ENCODE measurements around the gene ANKS1B.
A peak's percentile ranks its signal among the peaks of the same experiment; 100 is the strongest.

Gene ANKS1B

DNA sequence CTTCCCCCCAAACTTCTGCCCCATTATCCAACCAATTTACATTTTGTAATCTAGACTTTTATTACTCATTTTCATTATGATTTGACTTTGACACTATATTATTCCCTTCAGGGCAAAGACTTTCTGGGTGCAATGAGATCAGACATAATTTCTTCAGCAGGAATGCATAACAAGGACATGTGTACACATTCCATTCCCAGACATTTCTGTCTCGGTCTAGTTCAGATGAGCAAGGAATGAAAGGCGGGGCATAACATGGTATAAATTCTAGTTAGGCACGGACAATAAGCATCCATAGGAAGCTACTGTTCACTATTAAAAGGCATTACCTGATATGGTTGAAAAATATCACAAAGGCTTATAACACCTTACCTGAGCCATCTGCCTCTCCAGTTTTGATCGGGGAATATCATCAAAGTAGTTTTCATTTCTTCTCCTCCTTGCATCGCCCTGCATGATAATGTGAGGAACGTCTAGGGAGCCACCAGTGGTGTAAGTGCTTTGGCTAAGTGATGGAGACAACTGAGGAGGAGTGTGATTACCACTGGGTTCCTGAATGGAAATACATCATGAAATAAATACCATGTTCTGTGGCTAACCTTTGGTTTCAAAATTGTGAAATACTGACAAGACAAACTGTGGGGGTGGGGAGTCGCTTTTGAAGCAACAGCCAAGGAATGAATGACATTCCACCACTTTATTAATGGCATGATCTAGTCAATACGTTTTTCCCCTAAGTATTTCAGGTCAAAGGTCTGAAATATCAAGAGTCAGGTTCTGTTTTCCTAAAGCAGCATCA is 1155.7 kb downstream of the ANKS1B start:
- no peak for DNase-seq

DNA sequence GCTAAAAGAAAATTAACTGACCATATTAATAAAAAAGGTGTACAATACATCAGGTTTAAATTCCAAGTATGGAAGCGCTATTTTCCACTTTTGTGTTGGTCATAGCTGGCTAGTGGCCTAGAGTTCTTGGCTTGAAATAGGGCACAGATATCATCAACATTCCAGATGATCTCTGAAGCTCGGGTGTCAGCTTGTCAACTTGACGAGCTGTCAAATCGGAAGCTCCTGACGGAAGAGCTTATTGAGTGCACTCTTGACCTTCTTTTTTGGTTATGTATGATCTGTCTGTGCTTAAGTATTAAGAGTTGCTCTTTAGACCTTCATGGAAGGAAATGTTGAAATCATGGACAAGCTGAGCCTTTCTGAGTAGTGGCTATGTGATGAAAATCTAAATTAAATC is 1161.7 kb downstream of the ANKS1B start:
- no peak for DNase-seq

DNA sequence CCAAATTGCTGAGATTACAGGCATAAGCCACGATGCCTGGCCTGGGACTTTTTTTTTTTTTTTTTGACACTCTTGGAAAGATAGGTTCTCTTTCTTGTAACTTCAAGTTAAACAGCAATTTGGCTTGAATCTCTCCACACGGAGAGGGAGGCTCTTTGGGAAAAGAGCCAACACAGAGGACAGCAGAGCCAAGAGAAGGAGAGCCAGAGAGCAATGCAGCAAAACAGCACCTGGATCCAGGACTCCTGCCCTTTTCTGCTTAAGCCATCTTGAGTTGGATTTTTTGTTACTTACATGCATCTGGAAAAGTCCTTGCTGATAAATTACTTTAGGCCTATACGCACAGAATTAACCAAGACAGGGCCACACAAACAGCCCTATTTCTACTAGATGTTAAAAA is 1162.9 kb downstream of the ANKS1B start:
- DNase-seq, result no peak

- no peak for DNase-seq
These were observed 1163.5 kb downstream of the ANKS1B start for GRCh38 chr12:98821232-98821631.

DNA sequence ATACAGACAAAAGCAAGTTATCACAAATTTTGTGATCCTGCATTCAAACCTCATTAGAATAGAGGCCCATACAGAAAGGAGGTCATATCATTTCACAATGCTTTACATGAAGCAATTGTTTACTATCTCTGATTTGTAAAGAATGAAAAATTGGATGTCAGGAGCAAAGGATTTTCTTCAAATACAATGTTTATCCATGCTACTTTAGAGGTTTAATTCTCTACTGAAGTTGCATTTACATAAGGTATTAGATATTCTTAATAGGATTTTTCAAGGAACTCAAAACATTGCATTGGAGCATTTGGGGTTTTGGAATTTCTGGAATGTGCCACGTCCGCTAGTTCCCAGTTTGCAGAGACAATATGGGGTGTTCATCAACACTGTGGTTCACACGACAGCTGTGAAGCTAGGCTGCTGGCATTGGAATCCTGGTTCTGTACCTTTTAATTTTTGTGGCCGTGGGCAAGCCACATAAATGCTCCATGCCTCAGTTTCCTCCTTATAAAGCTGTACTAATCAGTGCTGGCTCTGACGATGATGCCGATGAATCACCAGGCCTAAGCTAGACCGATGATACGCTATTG is 1164.8 kb downstream of the ANKS1B start:
- no peak for DNase-seq

- DNase-seq, result no peak
These were observed 1165.7 kb downstream of the ANKS1B start for GRCh38 chr12:98819071-98819470.

- no peak for DNase-seq
These were observed 1166.5 kb downstream of the ANKS1B start for GRCh38 chr12:98818239-98818638.

DNA sequence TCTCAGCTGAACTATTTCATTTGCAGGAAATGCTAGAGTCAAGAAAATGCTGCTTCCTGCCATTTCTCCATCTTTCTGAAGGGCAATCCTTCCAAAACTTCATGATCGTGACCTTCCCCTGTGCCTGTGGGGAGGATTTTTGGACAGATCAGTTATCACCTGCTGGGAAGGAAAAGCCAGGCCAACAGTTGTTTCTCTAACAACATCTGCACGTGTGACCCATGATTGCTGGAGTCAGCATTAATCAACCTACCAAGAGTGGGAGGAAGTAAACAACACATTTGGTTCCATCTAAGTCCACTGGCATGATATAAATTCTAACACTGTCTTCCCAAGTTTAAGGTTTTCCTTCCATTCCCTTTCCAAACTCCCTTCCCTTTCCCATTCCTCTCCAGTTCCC is 1167.0 kb downstream of the ANKS1B start:
- DNase-seq, result no peak

GRCh38 chr12:98816720-98817119 is 1168.0 kb downstream of the ANKS1B start:
- DNase-seq, result no peak

DNA sequence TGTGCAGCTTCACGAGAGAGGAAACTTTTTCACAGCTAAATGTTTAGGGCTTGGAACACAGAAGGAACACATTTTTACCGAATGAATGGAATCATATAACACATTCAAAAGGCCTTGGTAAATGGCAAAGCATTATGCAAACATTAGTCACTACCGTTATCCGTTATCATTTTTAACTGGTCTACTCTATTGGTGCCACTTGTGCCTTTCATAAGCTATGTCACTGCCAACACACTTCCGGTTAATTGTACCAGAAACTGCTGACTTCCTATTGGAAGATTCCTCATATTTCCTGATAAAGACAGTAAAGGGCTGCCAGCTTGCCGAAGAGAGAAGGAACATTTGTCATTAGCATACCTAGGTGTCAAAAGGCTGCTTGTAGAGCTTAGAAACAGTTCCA is 1170.5 kb downstream of the ANKS1B start:
- DNase-seq, result peak; percentile 50

GRCh38 chr12:98812225-98812624 is 1172.5 kb downstream of the ANKS1B start:
- DNase-seq, result no peak

DNA sequence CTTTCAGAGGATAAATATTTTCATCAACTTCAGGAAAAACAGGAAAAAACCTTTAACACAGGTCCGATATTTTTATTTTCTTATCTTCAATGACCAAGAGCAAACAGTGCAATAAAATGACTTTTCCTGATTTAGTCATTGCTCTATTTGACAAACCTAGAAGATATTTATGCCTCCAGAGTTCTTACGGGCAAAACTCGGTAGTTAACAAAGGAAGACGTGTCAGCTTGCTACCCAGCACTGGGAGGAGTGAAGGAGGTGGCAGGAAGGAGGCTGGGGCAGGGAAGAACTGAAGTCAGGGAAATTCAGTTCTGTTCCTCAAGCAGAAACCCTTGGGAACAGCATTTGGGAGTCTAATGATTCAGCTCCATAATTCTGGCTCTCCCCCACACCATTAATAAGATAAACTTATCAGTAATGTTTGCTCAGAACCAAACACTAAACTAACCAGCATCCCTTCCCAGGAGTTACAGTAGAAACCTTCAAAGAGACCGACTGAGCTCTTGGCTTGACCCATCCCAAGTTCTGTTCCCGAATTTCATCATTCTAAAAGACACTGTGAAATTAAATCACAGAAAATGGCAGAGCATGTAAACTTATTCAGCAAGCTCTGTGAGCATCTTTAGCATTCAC is 1176.4 kb downstream of the ANKS1B start:
- no peak for DNase-seq

GRCh38 chr12:98807187-98807586 is 1177.5 kb downstream of the ANKS1B start:
- no peak for DNase-seq

DNA sequence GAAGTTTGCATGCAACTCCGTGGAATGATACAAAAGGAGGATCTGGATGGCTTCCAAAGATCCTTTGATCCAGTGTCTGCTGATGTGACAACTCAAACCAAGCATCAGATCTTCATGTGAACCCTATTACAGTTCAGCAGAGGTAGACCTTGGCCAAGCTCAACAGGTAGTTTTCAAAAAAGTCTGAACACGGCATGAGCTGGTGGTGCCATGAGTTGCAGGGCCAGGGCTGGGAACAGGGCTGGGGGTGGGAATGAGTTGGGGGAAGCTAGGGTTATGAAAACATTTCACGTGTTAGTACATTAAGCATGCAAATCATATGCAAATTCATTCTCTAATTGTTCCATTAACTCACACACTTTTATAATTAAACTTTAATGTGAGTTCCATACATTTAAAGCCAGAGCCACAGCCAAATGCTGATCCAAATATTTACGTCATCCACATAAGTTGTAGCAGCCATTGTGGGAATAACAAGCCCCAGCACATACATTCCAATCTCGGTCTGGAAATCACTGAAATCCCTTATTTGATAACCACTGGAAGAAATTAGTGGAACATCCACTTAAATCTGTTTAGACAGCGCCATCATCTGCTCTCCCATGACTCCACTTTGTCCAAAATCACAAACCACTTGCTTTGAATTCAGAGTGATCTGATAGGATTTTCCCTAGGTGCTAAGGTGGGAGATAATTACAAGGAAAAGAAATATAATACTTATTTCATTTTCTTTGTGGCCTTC is 1181.1 kb downstream of the ANKS1B start:
- DNase-seq, result no peak

DNA sequence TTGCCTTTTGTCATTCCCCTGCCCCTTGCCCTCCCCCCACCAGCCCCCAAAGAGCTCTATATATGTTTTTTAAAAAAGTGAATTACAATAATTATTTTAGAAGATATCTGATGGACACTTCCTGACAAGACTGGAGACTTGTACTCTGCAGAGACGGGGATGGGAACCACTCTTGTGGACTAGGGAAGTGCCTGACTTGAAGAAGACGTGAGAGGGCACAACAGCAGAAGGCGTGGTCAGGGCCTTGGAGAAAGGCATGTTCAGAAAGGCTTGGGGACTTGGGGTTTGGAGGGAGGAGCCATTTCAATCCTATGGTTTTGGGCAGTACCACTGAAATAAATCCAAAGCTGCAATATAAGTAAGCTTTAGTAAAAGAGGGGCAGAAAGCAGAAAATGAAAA is 1184.9 kb downstream of the ANKS1B start:
- DNase-seq, result no peak

DNA sequence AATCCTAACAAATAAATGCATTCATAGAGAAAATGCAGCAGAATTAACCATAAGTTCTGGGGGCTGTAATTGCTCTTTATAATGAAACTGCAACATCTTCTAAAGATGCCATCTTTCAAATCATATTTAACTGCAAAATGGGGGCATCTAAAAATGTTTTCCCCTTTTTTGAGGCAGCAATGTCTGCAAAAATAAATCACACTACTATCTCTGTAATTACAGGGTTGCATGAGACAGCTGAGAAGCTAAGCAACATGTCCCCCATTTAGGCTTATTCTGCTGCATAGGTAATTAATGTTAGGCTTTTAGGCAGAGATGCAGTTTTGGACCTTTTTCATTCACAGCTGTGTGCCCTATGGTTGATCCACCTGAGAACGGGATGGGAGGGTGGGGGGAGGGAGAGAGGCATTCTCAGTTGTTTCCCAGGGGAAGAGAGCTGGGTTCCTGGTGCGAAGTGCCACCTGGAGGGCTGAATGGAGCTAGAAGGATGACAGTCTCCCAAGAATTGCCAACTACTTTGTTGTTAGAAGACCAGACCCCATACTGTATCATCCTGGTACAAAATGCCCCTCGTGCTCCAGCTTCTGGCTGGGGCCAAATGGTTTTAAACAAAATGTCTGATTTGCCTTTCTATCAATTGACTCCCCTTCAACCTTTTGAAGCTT is 1185.5 kb downstream of the ANKS1B start:
- no peak for DNase-seq

DNA sequence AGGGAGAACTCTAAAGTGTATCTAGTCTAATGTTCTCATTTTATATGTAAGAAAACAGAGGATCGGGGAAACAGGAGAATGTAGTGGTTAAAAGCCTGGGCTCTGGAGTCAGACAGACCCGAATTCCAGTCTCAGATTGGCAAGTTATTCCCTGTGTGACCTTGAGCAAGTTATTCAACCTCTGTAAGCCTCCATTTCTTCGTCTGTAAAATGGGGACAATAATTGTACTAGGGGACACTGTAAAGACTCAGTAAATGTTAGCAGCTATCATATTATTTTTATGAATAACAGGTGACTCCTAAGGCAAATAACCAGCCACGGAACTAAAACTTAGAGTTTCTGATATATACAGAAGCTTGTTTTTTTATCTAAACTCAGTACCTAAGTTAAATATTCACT is 1187.5 kb downstream of the ANKS1B start:
- no peak for DNase-seq

DNA sequence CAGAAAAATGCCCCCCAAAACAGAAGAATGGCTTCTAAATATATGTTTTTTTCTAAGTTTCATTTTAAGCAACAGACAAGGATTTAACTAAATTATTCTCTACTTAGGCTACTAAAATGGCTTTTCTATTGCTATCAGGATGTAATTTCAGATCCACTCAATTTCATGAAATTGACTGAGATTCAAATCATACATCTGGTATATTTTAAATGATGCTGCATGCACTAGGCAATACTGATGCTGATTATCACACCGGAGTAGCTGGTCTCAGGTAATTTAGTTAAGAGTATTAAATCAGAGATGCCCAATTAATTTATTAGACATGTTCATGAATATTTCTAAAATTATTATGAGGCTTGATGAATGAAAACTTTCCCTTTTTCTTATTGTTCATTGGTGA is 1188.0 kb downstream of the ANKS1B start:
- DNase-seq, result no peak

- no peak for DNase-seq
These were observed 1191.6 kb downstream of the ANKS1B start for GRCh38 chr12:98793121-98793520.

DNA sequence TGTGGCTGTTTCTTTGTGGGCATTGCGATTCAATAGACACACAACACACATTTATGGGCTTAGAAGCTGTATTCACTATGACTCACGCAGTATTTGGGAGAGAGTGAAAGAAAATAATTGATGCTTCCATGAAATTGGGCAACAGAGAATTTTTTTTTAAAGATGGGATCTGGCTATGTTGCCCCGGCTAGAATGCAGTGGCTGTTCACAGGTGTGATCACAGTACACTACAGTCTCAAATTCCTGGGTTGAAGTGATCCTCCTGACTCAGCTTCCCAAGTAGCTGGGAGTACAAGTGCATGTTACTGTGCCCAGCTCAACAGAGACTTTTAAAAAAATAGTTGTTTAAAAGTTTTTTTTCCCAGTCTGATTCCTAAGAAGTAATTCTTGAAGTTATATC is 1193.3 kb downstream of the ANKS1B start:
- DNase-seq, result no peak

GRCh38 chr12:98788396-98788795 is 1196.3 kb downstream of the ANKS1B start:
- no peak for DNase-seq

DNA sequence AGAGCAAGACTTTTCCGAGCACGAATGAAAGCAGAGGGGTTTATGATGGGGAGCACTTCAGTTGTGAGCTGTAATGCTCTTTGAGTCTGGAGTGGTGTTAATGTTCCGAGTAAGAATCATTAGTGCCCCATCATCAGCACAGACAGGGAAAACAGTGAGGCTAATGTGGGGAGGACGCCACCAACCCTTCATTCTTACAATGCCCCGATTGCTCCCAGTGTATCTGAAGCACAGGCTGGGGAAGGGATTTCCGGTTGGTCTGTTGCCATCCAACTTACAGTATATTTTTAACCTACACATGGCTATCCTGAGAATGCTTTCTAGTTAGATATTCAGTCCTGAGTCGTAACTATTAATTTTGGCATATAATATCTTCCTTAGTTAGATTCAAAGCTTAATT is 1198.1 kb downstream of the ANKS1B start:
- no peak for DNase-seq

GRCh38 chr12:98783420-98783819 is 1201.3 kb downstream of the ANKS1B start:
- DNase-seq, result no peak
